ENCODE data around the gene CDK2AP2.

- no peak for TF ChIP-seq CTCF (IDR thresholded peaks at IDR 0.05)
- TF ChIP-seq EP300 (IDR thresholded peaks at IDR 0.05), result no peak
- TF ChIP-seq POLR2A (IDR thresholded peaks at IDR 0.05), result peak; percentile 58 to 72
Measured at GRCh38 chr11:67508486-67509121, 642 bp upstream of the CDK2AP2 start.
